Measurements from ENCODE around the gene FBN1. TPM values are rescaled to one million over a fixed set of nuclear protein-coding genes. Genes with fewer than 3 reads are reported as not detected.

The FBN1 gene
- total and polyA plus RNA-seq, 10 of the 15 experiments (the other 5 are each of a cell fraction or from before 2014, with no cell fraction given) = 2.2 to 15.3 (median 7.0) TPM

- no peak for TF ChIP-seq RB1 (IDR thresholded peaks at IDR 0.05; ENCODE audit: borderline replicate concordance)
- no peak for TF ChIP-seq ZNF384 (IDR thresholded peaks at IDR 0.05; ENCODE audit: borderline replicate concordance, low read depth, low read length)
- TF ChIP-seq, protein P1, sequence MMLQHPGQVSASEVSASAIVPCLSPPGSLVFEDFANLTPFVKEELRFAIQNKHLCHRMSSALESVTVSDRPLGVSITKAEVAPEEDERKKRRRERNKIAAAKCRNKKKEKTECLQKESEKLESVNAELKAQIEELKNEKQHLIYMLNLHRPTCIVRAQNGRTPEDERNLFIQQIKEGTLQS (IDR thresholded peaks at IDR 0.05; ENCODE audit: borderline replicate concordance, extremely low read depth, low read depth, low read length) = no peak
- no peak for TF ChIP-seq ZBTB11 (CRISPR knock-in tag; IDR thresholded peaks at IDR 0.05)
- TF ChIP-seq PML (IDR thresholded peaks at IDR 0.05; ENCODE audit: low read length) = no peak
Observed at GRCh38 chr15:48565560-48566482, 79.7 kb downstream of the FBN1 start (continued).

- SMC1A ChIA-PET (ENCODE audit: uncharacterized antibody, unreplicated experiment) = interaction anchor here (0.9 to 1.1 kb wide), 3 partner anchors 9 to 16 kb away, joined by 3 to 4 read pairs (median 3); no protein-coding TSS in a partner anchor
- TF ChIP-seq ATF2 (IDR thresholded peaks at IDR 0.05; ENCODE audit: low read length) (no peak), TCF3 (IDR thresholded peaks at IDR 0.05; ENCODE audit: borderline replicate concordance, insufficient read depth, low read depth, low read length) (no peak), MYB (IDR thresholded peaks at IDR 0.05; ENCODE audit: borderline replicate concordance, low read depth, low read length) (no peak), TCF7 (IDR thresholded peaks at IDR 0.05; ENCODE audit: borderline replicate concordance) (no peak), CEBPZ (IDR thresholded peaks at IDR 0.05; ENCODE audit: low read depth, low read length) (no peak), BCL11A (IDR thresholded peaks at IDR 0.05; ENCODE audit: low read depth, low read length) (no peak), BACH1 (IDR thresholded peaks at IDR 0.05; ENCODE audit: borderline replicate concordance) (no peak)
Observed at GRCh38 chr15:48564690-48565089, 80.8 kb downstream of the FBN1 start.

More at GRCh38 chr15:48564690-48565089, 80.8 kb downstream of the FBN1 start:
- no peaks in the 10 kb centered on the region for H4K20me1 ChIP-seq (ENCODE audit: control insufficient read depth, insufficient read depth)
- FAIRE-seq (no peak), ATAC-seq (no peak), DNase-seq (ENCODE audit: low read depth, low spot score) (no peak)
- H3K79me2 ChIP-seq (ENCODE audit: control insufficient read depth, insufficient read depth, low read length) = no peaks in the 10 kb centered on the region
- no peaks in the 10 kb centered on the region for H3K27me3 ChIP-seq (replicated peaks in 1 of 2; ENCODE audit: control insufficient read depth in 2 of 2, insufficient read depth in 2 of 2, low read length in 1 of 2)
- no peak overlapping the region for H3K4me2 ChIP-seq (ENCODE audit: control insufficient read depth, insufficient read depth)
- in situ Hi-C loops (cut with MboI) (no loop called here), intact Hi-C loops (cut with micrococcal nuclease; ENCODE audit: unreplicated experiment) (no loop called here)
- no TSS peak for BruUV-seq (replicated peaks)
- H3K9ac ChIP-seq (ENCODE audit: control insufficient read depth, insufficient read depth, low read length) = no peak overlapping the region
- H3K36me3 ChIP-seq (ENCODE audit: control insufficient read depth in 2 of 2, insufficient read depth in 2 of 2, low read length in 1 of 2) = no peaks in the 10 kb centered on the region
- ChIA-PET POLR2A (interaction anchor here (1.0 kb wide), 1 partner anchor 31 kb away, joined by 3 read pairs; no protein-coding TSS in a partner anchor), RAD21 (ENCODE audit: unreplicated experiment) (no interaction called here), CTCF (no interaction called here)
- H3K4me1 ChIP-seq (ENCODE audit: control insufficient read depth, insufficient read depth, low read length) = no peaks in the 10 kb centered on the region
- no peaks in the 10 kb centered on the region for H3K9me3 ChIP-seq (replicated peaks; ENCODE audit: control insufficient read depth, insufficient read depth, low read length)
- H3K4me3 ChIP-seq = no peak overlapping the region
- H2AFZ ChIP-seq (ENCODE audit: control insufficient read depth, low read depth, low read length) = no peak overlapping the region
- H3K27ac ChIP-seq (ENCODE audit: control insufficient read depth, insufficient read depth) = no peak overlapping the region
- WGBS (ENCODE audit: insufficient coverage, insufficient replicate concordance, low lambda C conversion rate, missing lambda C conversion rate) = 88% methylated on average over 4 of the region's 4 CpGs
